ENCODE results near the gene COL23A1.

COL23A1 gene

DNA sequence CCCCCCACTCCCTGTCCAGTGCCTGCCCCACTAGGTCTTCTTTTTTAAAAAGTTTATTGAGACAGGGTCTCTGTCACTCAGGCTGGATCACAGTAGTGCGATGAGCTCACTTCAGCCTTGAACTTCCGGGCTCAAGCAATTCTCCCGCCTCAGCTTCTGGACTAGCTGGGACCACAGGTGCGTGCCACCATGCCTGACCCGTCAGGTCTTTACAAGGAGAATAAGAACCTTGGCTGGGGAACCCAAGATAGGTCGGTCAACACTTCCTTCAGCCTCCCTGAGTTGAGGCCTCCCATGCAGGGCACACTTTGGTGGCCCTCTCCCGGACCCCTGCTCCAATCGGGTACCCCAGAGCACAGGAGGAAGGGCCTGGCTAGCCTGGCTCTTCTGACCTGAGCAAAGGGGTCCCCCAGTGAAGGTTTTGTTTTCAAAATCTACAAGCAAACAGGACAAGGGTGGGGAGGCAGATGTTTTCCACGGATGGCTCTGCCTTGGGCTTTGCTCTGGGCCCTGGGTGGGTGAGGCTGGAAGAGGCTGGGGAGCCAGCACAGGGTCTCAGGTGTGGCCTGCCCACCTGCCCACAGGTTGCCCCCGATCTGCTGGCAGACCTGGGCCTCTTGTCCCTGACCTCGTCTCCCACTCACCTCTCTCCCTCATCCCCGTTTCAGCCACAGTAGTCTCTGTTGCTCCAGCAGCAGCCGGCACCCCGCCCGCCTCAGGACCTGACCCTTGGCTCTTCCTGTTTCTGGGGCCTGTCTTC is 248.9 kb downstream of the COL23A1 start:
- peak in 1 of 2 donors; percentile 40 for DNase-seq
- TF ChIP-seq, protein P1, sequence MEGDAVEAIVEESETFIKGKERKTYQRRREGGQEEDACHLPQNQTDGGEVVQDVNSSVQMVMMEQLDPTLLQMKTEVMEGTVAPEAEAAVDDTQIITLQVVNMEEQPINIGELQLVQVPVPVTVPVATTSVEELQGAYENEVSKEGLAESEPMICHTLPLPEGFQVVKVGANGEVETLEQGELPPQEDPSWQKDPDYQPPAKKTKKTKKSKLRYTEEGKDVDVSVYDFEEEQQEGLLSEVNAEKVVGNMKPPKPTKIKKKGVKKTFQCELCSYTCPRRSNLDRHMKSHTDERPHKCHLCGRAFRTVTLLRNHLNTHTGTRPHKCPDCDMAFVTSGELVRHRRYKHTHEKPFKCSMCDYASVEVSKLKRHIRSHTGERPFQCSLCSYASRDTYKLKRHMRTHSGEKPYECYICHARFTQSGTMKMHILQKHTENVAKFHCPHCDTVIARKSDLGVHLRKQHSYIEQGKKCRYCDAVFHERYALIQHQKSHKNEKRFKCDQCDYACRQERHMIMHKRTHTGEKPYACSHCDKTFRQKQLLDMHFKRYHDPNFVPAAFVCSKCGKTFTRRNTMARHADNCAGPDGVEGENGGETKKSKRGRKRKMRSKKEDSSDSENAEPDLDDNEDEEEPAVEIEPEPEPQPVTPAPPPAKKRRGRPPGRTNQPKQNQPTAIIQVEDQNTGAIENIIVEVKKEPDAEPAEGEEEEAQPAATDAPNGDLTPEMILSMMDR (IDR thresholded peaks at IDR 0.05) = no peak
- intact Hi-C loops (cut with DNase I; ENCODE audit: low total_unique reads) = no loop called here
- H3K27me3 ChIP-seq = peaks cover 0 to 19% of the 10 kb centered on the region in 2 donors
- H3K9me3 ChIP-seq = no peaks in the 10 kb centered on the region
- H3K4me1 ChIP-seq = no peaks in the 10 kb centered on the region
- H3K27ac ChIP-seq = no peak overlapping the region
- no peaks in the 10 kb centered on the region for H3K36me3 ChIP-seq
- H3K4me3 ChIP-seq = no peak overlapping the region

DNA sequence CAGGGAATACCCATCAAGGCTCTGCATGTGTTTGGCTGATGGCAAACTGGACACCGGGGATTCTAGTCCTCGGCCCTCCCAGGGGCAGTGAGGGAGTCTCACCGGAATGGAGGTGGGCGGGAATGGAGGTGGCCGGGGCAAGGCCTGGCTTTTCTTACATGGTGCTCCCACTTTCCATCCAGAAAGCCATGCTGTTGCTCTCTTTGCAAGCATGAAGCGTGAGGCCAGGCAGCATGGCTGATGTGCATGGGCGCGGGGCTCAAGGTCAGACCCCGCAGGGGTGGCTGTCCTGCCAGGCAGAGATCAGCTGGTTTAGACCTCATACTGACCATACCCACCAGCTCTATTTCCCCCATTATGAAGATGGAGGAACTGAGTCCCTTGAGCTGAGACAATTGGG is 249.6 kb downstream of the COL23A1 start:
- Histone ChIP-seq H3K4me3 (no peak overlapping the region), H3K9me3 (no peaks in the 10 kb centered on the region), H3K36me3 (no peaks in the 10 kb centered on the region), H3K4me1 (no peaks in the 10 kb centered on the region), H3K27me3 (peaks cover 0 to 19% of the 10 kb centered on the region in 2 donors), H3K27ac (no peak overlapping the region)
- intact Hi-C loops (cut with DNase I; ENCODE audit: low total_unique reads) = no loop called here
- peak in 1 of 2 donors; percentile 23 for DNase-seq
- TF ChIP-seq, protein P1 (IDR thresholded peaks at IDR 0.05) = no peak

GRCh38 chr5:178340187-178340586 is 250.0 kb downstream of the COL23A1 start:
- intact Hi-C loops (cut with DNase I; ENCODE audit: low total_unique reads) = no loop called here
- TF ChIP-seq, protein P1 (IDR thresholded peaks at IDR 0.05) = no peak
- peak in 1 of 2 donors; percentile 20 for DNase-seq
- Histone ChIP-seq H3K27me3 (peaks cover 0 to 19% of the 10 kb centered on the region in 2 donors), H3K9me3 (no peaks in the 10 kb centered on the region), H3K36me3 (no peaks in the 10 kb centered on the region), H3K4me1 (no peaks in the 10 kb centered on the region), H3K4me3 (no peak overlapping the region), H3K27ac (no peak overlapping the region)

DNA sequence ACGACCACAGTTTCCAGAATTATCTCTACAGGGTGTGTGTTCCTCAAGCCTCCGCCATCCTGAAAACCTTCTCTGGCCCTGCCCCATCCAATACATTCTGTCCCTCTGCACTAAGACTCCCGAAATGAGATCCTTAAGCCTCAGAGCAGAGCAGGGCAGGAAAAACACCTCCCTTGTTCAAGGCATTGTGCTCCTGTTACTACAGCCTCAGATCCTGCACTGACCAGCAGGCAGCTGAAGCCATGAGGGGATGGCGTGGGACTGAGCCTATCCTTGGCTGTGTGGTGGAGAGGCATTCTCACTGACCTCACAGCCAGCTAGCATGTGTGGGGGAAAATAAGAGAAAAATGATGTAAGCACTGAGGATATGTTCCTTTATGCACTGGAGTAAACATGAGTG is 250.9 kb downstream of the COL23A1 start:
- Histone ChIP-seq H3K4me3 (no peak overlapping the region), H3K36me3 (no peaks in the 10 kb centered on the region), H3K27ac (no peak overlapping the region), H3K4me1 (no peaks in the 10 kb centered on the region), H3K27me3 (peaks cover 0 to 20% of the 10 kb centered on the region in 2 donors), H3K9me3 (no peaks in the 10 kb centered on the region)
- peak in 1 of 2 donors; percentile 24 for DNase-seq
- intact Hi-C loops (cut with DNase I; ENCODE audit: low total_unique reads) = no loop called here
- TF ChIP-seq, protein P1 (IDR thresholded peaks at IDR 0.05) = no peak

- no peaks in the 10 kb centered on the region for H3K36me3 ChIP-seq
- H3K4me3 ChIP-seq = no peak overlapping the region
- DNase-seq = no peak
- H3K9me3 ChIP-seq = no peaks in the 10 kb centered on the region
- H3K4me1 ChIP-seq = no peaks in the 10 kb centered on the region
- peaks cover 0 to 26% of the 10 kb centered on the region in 2 donors for H3K27me3 ChIP-seq
- TF ChIP-seq, protein P1 (IDR thresholded peaks at IDR 0.05) = no peak
- intact Hi-C loops (cut with DNase I; ENCODE audit: low total_unique reads) = no loop called here
- H3K27ac ChIP-seq = no peak overlapping the region
Observed at GRCh38 chr5:178338750-178339144, 251.4 kb downstream of the COL23A1 start.

Measured in tibial artery (tissue), 4 donors.